GM12878 (cell line): ENCODE results near the gene PCARE. TPM values are rescaled to one million over a fixed set of nuclear protein-coding genes. Genes with fewer than 3 reads are reported as not detected.
A peak's percentile ranks its signal among the peaks of the same experiment; 100 is the strongest.

Experiments
- BMI1 ChIP-seq: fragments of 450-650 bp; IDR thresholded peaks from 2 replicates; pipeline ENCODE4 v1.6.1; 2016; ENCODE audit warnings: mild to moderate bottlenecking, moderate library complexity, borderline replicate concordance
- CEBPZ ChIP-seq: fragments of 150-350 bp; IDR thresholded peaks from 2 replicates; pipeline ENCODE4 v1.6.1; 2016; ENCODE audit warnings: low read depth, low read length
- CREM ChIP-seq: IDR thresholded peaks from 2 replicates; pipeline ENCODE4 v1.6.1; 2014; ENCODE audit warnings: antibody characterized with exemption, low read depth
- IRF5 ChIP-seq: fragments of 450-650 bp; IDR thresholded peaks from 2 replicates; pipeline ENCODE4 v1.6.1; 2017; ENCODE audit warnings: borderline replicate concordance
- LARP7 ChIP-seq: fragments of 450-650 bp; IDR thresholded peaks from 2 replicates; pipeline ENCODE4 v1.6.1; 2017; ENCODE audit warnings: mild to moderate bottlenecking
- MYB ChIP-seq: fragments of 150-350 bp; IDR thresholded peaks from 2 replicates; pipeline ENCODE4 v1.6.1; 2014; ENCODE audit warnings: mild to moderate bottlenecking, low read depth, low read length, borderline replicate concordance
- NFXL1 ChIP-seq: fragments of 450-650 bp; IDR thresholded peaks from 2 replicates; pipeline ENCODE4 v1.6.1; 2017; ENCODE audit warnings: antibody characterized with exemption, mild to moderate bottlenecking, borderline replicate concordance
- NKRF ChIP-seq: fragments of 450-650 bp; conservative IDR thresholded peaks from 2 replicates; pipeline ENCODE4 v1.6.1; 2017; ENCODE audit warnings: mild to moderate bottlenecking, moderate library complexity
- NR2F1 ChIP-seq: fragments of 450-650 bp; conservative IDR thresholded peaks from 2 replicates; pipeline ENCODE4 v1.6.1; 2017; ENCODE audit warnings: mild to moderate bottlenecking
- NRF1 ChIP-seq: conservative IDR thresholded peaks from 2 replicates; pipeline ENCODE4 v1.6.1; 2011; ENCODE audit warnings: mild to moderate bottlenecking, low read depth, low read length, improper control_type of control experiment
- PKNOX1 ChIP-seq: fragments of 450-650 bp; IDR thresholded peaks from 2 replicates; pipeline ENCODE4 v1.6.1; 2016; ENCODE audit warnings: mild to moderate bottlenecking
- ZBTB4 ChIP-seq: fragments of 450-650 bp; formaldehyde crosslinking; IDR thresholded peaks from 2 replicates; pipeline ENCODE4 v1.4.0; 2022; ENCODE audit warnings: mild to moderate bottlenecking, moderate library complexity
- ZNF687 ChIP-seq: fragments of 450-650 bp; IDR thresholded peaks from 2 replicates; pipeline ENCODE4 v1.6.1; 2017; ENCODE audit warnings: mild to moderate bottlenecking, moderate library complexity
- polyA plus RNA-seq, 11 experiments: library from polyadenylated mRNA; depleted of rRNA in 4 of 11; unstranded in 6 of 11; stranded (reverse) in 5 of 11; fragments of >200 nt; fragmentation: Nextera tagmentation in 4 of 11; fragmentation: Illumina TruSeq in 1 of 11; extraction: Ambion mirVana in 4 of 11; extraction: Trizol in 1 of 11; gene quantifications; 1 replicate in 1 of 11; 2 replicates in 10 of 11; pipeline versions ENCODE4 v1.2.1 to v1.2.3, GENCODE V29; 2011 to 2016; ENCODE audit warnings: inconsistent platforms in 2 of 11, missing spikeins in 2 of 11, low read depth in 1 of 11
- total RNA-seq, 4 experiments: library from RNA; depleted of rRNA in 3 of 4; stranded (reverse); fragments of >200 nt in 3 of 4; fragmentation: Illumina TruSeq in 1 of 4; extraction: Trizol in 1 of 4; gene quantifications; 2 replicates each; pipeline versions ENCODE4 v1.2.1 to v1.2.3, GENCODE V29; 2013 to 2021

The PCARE gene
- total and polyA plus RNA-seq, 10 of the 15 experiments (the other 5 are each of a cell fraction or from before 2014, with no cell fraction given) = 0.04 to 0.08 (median 0.06) TPM; not detected in 5

GRCh38 chr2:29114946-29115609, 40.8 kb upstream of the PCARE start, which contains the start of gene CLIP4 (continued):
- TF ChIP-seq ZBTB4 (CRISPR knock-in tag) (no peak), PKNOX1 (peak; percentile 22; the same call in 1 of the 2 replicates), CREM (peak; percentile 26; the same call in 1 of the 2 replicates), NR2F1 (peak; percentile 93), BMI1 (no peak), NFXL1 (no peak), IRF5 (no peak), NRF1 (peak; percentile 72), MYB (no peak), CEBPZ (no peak), NKRF (peak; percentile 50; the same call in 1 of the 2 replicates), LARP7 (peak; percentile 78), ZNF687 (peak; percentile 95)
